ENCODE measurements around the gene GPD1. TPM values are rescaled to one million over a fixed set of nuclear protein-coding genes. Genes with fewer than 3 reads are reported as not detected.

The GPD1 gene
- total RNA-seq, 1 donor from 2014 or later: 9.0 TPM

GRCh38 chr12:50075808-50076170 lies 28.0 kb upstream of the GPD1 start:
- Mint-ChIP-seq H3K36me3 (no peaks in the 10 kb centered on the region), H3K27ac (no peak overlapping the region), H3K9me3 (no peaks in the 10 kb centered on the region), H3K4me1 (ENCODE audit: unreplicated experiment) (peaks cover 17% of the 10 kb centered on the region), H3K27me3 (no peaks in the 10 kb centered on the region), H3K4me3 (no peak overlapping the region)
- no peak for DNase-seq (ENCODE audit: extremely low spot score, unreplicated experiment)
- TF ChIP-seq, protein P1, sequence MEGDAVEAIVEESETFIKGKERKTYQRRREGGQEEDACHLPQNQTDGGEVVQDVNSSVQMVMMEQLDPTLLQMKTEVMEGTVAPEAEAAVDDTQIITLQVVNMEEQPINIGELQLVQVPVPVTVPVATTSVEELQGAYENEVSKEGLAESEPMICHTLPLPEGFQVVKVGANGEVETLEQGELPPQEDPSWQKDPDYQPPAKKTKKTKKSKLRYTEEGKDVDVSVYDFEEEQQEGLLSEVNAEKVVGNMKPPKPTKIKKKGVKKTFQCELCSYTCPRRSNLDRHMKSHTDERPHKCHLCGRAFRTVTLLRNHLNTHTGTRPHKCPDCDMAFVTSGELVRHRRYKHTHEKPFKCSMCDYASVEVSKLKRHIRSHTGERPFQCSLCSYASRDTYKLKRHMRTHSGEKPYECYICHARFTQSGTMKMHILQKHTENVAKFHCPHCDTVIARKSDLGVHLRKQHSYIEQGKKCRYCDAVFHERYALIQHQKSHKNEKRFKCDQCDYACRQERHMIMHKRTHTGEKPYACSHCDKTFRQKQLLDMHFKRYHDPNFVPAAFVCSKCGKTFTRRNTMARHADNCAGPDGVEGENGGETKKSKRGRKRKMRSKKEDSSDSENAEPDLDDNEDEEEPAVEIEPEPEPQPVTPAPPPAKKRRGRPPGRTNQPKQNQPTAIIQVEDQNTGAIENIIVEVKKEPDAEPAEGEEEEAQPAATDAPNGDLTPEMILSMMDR (conservative IDR thresholded peaks at IDR 0.05): no peak

DNA sequence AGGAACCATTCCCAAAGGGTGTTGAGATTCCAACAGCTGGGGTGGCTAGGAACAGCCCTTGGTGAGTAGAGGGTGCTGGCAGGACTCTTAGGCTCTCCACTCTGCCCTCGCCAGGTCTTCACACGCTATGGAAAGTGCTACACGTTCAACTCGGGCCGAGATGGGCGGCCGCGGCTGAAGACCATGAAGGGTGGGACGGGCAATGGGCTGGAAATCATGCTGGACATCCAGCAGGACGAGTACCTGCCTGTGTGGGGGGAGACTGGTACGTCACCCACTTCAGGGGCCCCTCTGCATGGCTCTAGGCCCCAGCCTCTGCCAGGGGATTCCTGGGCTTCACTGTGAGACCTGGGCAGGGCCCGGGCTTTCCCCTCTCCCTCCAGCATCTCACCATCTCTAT lies 26.7 kb upstream of the GPD1 start:
- Mint-ChIP-seq H3K4me3 (no peak overlapping the region), H3K36me3 (no peaks in the 10 kb centered on the region), H3K9me3 (no peaks in the 10 kb centered on the region), H3K4me1 (ENCODE audit: unreplicated experiment) (peaks cover 15% of the 10 kb centered on the region), H3K27ac (no peak overlapping the region), H3K27me3 (no peaks in the 10 kb centered on the region)
- TF ChIP-seq, protein P1 (conservative IDR thresholded peaks at IDR 0.05): no peak
- DNase-seq (ENCODE audit: extremely low spot score, unreplicated experiment): no peak

DNA sequence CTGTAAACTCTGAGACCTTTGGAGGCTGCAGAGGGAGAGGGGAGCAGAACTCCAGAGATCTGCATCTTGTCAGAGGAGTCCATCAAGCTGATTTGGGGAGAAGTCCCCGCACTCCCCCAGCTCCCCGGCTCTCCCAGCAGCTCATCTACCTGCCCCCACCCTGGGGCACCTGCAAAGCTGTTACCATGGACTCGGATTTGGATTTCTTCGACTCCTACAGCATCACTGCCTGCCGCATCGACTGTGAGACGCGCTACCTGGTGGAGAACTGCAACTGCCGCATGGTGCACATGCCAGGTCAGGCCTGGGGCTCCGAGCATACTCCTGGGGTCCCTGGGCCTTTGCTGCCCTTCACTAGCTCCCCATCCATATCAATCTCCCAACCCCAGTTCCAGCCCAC lies 25.5 kb upstream of the GPD1 start:
- Mint-ChIP-seq H3K4me1 (ENCODE audit: unreplicated experiment) (peaks cover 8% of the 10 kb centered on the region), H3K4me3 (no peak overlapping the region)
- no peak for DNase-seq (ENCODE audit: extremely low spot score, unreplicated experiment)

GRCh38 chr12:50079771-50080170 lies 24.0 kb upstream of the GPD1 start:
- Mint-ChIP-seq H3K36me3 (no peaks in the 10 kb centered on the region), H3K4me3 (no peak overlapping the region), H3K27me3 (no peaks in the 10 kb centered on the region), H3K4me1 (ENCODE audit: unreplicated experiment) (peaks cover 11% of the 10 kb centered on the region), H3K9me3 (no peaks in the 10 kb centered on the region), H3K27ac (no peak overlapping the region)
- no peak for DNase-seq (ENCODE audit: extremely low spot score, unreplicated experiment)
- TF ChIP-seq, protein P1 (conservative IDR thresholded peaks at IDR 0.05): no peak

More for the DNA sequence above, 25.5 kb upstream of the GPD1 start:
- Mint-ChIP-seq H3K27ac (no peak overlapping the region), H3K9me3 (no peaks in the 10 kb centered on the region), H3K36me3 (no peaks in the 10 kb centered on the region), H3K27me3 (no peaks in the 10 kb centered on the region)
- TF ChIP-seq, protein P1 (conservative IDR thresholded peaks at IDR 0.05): no peak

DNA sequence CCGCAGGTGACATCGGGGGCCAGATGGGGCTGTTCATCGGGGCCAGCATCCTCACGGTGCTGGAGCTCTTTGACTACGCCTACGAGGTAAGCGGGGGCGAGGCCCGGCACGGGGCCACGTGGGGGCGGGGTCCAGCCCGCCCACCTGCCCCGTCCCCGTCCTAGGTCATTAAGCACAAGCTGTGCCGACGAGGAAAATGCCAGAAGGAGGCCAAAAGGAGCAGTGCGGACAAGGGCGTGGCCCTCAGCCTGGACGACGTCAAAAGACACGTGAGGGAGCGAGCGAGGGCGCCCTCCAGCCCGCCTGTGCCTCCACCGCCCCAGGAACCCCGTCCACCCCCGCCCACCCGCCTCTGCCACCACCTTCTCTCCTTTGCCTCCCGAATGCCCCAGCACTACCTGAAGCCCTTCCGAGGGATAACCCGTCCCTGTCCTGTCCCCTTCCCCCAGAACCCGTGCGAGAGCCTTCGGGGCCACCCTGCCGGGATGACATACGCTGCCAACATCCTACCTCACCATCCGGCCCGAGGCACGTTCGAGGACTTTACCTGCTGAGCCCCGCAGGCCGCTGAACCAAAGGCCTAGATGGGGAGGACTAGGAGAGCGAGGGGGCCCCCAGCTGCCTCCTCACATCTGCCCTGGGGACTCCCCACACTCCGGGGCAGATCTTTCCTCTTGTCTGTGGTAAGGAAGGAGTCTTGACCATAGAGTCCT lies 22.6 kb upstream of the GPD1 start:
- H3K27me3 Mint-ChIP-seq: no peaks in the 10 kb centered on the region
- DNase-seq (ENCODE audit: extremely low spot score, unreplicated experiment): no peak

More for the DNA sequence above, 22.6 kb upstream of the GPD1 start:
- Mint-ChIP-seq H3K4me1 (ENCODE audit: unreplicated experiment) (peaks cover 10% of the 10 kb centered on the region), H3K9me3 (no peaks in the 10 kb centered on the region), H3K4me3 (no peak overlapping the region), H3K27ac (no peak overlapping the region), H3K36me3 (no peaks in the 10 kb centered on the region)
- TF ChIP-seq, protein P1 (conservative IDR thresholded peaks at IDR 0.05): no peak

Measured in type B pancreatic cell (in vitro differentiated cells).